ENCODE data around the gene KIN. TPM values are rescaled to one million over a fixed set of nuclear protein-coding genes. Genes with fewer than 3 reads are reported as not detected.

The KIN gene
- total RNA-seq, 2 donors from 2014 or later, result 16.3 to 16.7 TPM

DNA sequence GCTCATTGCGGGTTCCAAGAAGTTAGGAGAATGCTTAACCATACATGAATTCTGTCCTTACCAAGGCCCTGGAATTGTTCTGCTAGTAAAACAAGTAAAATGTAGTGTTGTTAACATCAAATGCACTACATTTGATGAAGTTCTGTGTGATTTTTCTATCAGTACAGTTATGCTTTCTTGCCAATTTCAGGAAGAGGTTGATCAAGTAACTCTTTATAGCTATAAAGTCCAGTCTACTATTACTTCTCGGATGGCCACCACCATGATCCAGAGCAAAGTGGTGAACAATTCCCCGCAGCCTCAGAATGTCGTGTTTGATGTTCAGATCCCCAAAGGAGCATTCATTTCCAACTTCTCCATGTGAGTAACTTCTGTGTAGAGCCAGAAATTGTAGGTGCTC lies 79.0 kb downstream of the KIN start:
- ATAC-seq (replicated peaks in 1 of 2), result no peak

DNA sequence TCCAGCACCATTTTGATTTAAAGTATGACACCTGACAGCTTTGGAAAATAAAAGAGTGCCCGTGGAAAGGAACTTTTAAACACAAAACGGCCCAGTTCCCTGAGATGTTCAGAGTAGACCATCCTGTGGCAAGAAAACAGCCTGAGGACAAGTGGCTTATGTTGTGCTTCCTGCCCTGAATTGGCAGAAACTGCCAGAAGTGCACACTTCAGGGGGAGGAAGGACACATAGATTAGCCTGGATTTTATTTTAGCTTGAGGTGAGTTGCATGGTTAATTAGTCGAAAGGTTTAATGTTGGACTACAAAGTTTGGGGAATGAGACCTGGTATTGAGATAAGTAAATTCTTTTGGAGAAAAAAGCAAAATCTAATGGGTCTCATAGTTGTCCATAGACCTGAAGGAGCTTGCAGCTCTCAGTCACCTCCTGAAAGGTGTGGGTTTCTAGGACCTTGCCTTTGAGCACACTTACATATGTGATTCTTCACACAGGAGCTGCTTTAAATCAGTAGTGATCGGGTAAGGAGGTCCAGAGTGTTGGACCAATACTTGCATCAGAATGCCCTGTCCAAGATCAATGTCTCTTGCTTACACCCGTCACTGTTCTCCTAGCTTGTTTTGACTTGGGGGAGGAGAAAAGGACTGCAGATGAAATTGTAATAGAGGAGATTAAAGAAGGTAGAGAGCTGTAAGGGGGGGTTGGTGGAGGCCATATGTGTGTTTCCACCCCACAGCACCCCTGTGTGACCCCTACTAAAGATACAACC lies 79.8 kb downstream of the KIN start:
- ATAC-seq (replicated peaks in 1 of 2), result no peak
- Mint-ChIP-seq H3K27me3 (ENCODE audit: low read depth) (peaks cover 36% of the 10 kb centered on the region), H3K4me3 (no peak overlapping the region), H3K9me3 (no peaks in the 10 kb centered on the region), H3K36me3 (ENCODE audit: insufficient read depth in 2 of 2) (no peaks in the 10 kb centered on the region), H3K27ac (no peak overlapping the region), H3K4me1 (ENCODE audit: low read depth) (peaks cover 5% of the 10 kb centered on the region)
- DNase-seq, result no peak

More for the DNA sequence above, 79.0 kb downstream of the KIN start:
- no peaks in the 10 kb centered on the region for H3K9me3 Mint-ChIP-seq
- H3K4me3 Mint-ChIP-seq, result no peak overlapping the region
- H3K27me3 Mint-ChIP-seq (ENCODE audit: low read depth), result peaks cover 31% of the 10 kb centered on the region
- no peak for DNase-seq
- peaks cover 5% of the 10 kb centered on the region for H3K4me1 Mint-ChIP-seq (ENCODE audit: low read depth)
- H3K36me3 Mint-ChIP-seq (ENCODE audit: insufficient read depth in 2 of 2), result no peaks in the 10 kb centered on the region
- H3K27ac Mint-ChIP-seq, result no peak overlapping the region

DNA sequence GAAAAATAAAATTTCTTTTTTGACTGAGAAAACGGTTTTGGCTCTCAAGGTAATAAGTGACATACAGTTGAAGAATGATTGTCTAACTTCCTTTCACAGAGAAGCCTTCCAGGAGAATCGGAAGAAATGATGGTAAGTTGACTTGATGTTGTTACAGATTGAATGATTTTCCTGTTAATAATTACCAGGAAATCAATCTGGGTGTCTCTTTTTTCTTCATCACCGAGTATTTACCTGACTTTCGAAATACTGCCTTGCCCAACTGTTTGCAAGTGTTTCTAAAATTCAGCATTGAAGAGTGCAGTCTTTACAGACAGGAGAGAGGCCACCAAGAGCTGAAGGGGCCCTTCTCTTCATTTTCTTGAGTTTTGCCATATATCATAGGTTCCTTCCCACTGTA lies 80.7 kb downstream of the KIN start:
- H3K27me3 Mint-ChIP-seq (ENCODE audit: low read depth), result peaks cover 41% of the 10 kb centered on the region
- ATAC-seq (replicated peaks in 1 of 2) (no peak), DNase-seq (no peak)
- peaks cover 5% of the 10 kb centered on the region for H3K4me1 Mint-ChIP-seq (ENCODE audit: low read depth)
- H3K4me3 Mint-ChIP-seq, result no peak overlapping the region
- H3K36me3 Mint-ChIP-seq (ENCODE audit: insufficient read depth in 2 of 2), result no peaks in the 10 kb centered on the region
- H3K9me3 Mint-ChIP-seq, result no peaks in the 10 kb centered on the region
- H3K27ac Mint-ChIP-seq, result no peak overlapping the region

DNA sequence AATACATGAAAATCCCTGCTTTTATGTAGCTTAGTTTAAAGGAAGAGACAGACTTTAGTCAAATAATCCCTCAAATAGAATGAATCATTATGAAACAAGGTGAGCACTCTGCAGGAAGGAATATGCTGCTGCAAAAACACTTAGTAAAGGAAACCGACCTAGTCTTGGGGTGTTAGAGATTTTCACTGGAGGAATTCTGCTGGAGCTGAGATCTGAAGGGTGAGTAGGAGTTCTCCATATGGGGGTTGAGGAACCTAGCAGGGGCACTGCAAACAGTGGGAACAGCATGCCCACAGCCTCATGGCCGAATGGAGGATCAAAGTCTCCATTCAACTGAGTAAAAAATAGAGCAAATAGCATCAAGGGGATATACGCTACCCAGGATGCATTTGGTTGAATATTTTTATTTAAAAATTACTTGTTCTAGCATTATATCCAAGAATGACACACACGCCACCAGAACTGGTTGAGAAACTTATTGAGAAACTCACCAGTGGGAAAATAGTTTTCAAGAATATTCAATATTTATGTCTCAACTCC lies 81.2 kb downstream of the KIN start:
- peaks cover 43% of the 10 kb centered on the region for H3K27me3 Mint-ChIP-seq (ENCODE audit: low read depth)
- ATAC-seq (replicated peaks in 1 of 2) (no peak), DNase-seq (no peak)
- no peaks in the 10 kb centered on the region for H3K9me3 Mint-ChIP-seq
- H3K4me1 Mint-ChIP-seq (ENCODE audit: low read depth), result peaks cover 5% of the 10 kb centered on the region
- no peaks in the 10 kb centered on the region for H3K36me3 Mint-ChIP-seq (ENCODE audit: insufficient read depth in 2 of 2)
- H3K4me3 Mint-ChIP-seq, result no peak overlapping the region
- H3K27ac Mint-ChIP-seq, result no peak overlapping the region

DNA sequence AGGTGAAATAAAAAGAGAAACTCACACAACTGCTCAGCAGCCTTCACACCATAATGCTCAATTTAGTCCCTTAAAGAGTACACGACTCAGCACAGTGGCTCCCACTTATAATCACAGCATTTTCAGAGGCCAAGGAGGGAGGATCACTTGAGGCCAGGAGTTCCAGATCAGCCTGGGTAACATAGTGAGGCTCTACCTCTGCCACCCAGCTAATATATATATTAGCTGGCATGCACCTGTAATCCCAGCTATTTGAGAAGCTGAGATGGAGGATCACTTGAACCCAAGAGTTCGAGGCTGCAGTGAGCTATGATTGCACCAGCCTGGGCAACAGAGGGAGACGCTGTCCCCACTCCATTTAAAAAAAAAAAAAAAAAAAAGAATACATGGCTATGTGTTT lies 82.5 kb downstream of the KIN start:
- Mint-ChIP-seq H3K4me1 (ENCODE audit: low read depth) (peaks cover 5% of the 10 kb centered on the region), H3K4me3 (no peak overlapping the region), H3K9me3 (no peaks in the 10 kb centered on the region), H3K27ac (no peak overlapping the region), H3K27me3 (ENCODE audit: low read depth) (peaks cover 38% of the 10 kb centered on the region), H3K36me3 (ENCODE audit: insufficient read depth in 2 of 2) (no peaks in the 10 kb centered on the region)
- ATAC-seq (replicated peaks in 1 of 2) (no peak), DNase-seq (no peak)

DNA sequence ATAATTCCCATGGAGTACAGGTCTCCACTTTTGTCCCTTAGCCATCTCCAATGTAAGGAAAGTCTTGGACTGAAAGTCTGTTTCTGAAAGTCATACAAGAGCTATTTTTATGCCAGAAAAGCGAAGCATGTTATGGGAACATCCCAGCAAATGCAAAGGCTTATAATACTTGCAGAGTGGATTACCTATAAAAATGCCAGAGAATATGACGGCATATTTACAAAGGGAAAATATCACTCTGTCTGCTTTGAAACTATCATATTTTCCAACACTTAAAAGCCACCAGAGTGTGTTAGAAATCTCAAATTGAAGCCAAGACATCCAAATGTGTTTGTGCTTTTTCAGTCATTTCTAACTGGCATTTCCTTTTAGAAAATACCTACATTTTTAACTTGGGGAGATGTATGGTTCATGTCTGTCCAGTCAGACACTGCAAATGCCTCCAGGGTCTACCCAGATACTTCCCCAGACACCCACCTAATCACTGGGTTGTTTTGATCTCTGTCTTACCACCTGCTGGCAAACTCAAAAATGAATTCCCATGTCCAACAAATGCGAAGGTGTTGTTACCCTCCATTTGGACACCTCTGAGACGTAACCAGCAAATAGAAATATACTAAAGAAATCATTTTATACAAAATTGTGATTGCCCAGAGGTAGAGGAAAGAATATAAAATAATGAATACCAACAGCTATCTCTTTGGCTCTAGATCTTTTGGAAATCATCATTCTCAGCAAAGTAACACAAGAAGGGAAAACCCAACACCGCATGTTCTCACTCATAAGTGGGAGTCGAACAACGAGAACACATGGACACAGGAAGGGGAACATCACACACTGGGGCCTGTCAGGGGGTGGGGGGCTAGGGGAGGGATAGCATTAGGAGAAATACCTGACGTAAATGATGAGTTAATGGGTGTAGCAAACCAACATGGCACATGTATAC lies 83.4 kb downstream of the KIN start:
- no peak for ATAC-seq (replicated peaks in 1 of 2)
- Mint-ChIP-seq H3K4me3 (no peak overlapping the region), H3K9me3 (no peaks in the 10 kb centered on the region), H3K4me1 (ENCODE audit: low read depth) (peaks cover 5% of the 10 kb centered on the region), H3K27ac (no peak overlapping the region), H3K27me3 (ENCODE audit: low read depth) (peaks cover 46% of the 10 kb centered on the region), H3K36me3 (ENCODE audit: insufficient read depth in 2 of 2) (no peaks in the 10 kb centered on the region)
- no peak for DNase-seq

DNA sequence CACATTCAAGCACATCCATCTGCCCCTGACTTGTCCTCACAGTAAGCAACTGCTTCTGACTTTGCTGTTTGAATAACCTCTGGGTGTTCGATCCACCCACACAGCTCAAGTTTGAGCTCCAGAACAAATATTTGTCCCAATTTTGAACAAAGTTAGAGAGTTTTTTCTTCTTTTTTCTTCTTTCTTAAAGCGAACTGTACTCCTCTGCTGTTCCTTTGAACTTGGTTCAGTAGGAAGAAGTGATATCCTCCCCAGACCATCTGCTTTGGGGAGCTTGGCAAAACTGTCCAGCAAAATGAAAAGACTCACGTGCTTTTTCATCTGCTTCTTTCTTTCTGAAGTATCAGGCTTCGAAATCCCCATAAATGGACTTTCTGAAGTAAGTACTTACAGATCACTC lies 84.7 kb downstream of the KIN start, which contains the start of gene ITIH2:
Gene ITIH2, plus strand, starts transcription at position 177 of the 400 bp plus-strand sequence. Its CDS starts 119 bp downstream, at position 296.
- DNase-seq, result no peak
- Mint-ChIP-seq H3K9me3 (no peaks in the 10 kb centered on the region), H3K4me3 (no peak within 1 kb of the TSS), H3K4me1 (ENCODE audit: low read depth) (peaks cover 5% of the 10 kb centered on the region), H3K27me3 (ENCODE audit: low read depth) (peaks cover 48% of the 10 kb centered on the region), H3K27ac (no peak within 1 kb of the TSS), H3K36me3 (ENCODE audit: insufficient read depth in 2 of 2) (no peaks in the 10 kb centered on the region)
- ATAC-seq (replicated peaks in 1 of 2), result no peak

DNA sequence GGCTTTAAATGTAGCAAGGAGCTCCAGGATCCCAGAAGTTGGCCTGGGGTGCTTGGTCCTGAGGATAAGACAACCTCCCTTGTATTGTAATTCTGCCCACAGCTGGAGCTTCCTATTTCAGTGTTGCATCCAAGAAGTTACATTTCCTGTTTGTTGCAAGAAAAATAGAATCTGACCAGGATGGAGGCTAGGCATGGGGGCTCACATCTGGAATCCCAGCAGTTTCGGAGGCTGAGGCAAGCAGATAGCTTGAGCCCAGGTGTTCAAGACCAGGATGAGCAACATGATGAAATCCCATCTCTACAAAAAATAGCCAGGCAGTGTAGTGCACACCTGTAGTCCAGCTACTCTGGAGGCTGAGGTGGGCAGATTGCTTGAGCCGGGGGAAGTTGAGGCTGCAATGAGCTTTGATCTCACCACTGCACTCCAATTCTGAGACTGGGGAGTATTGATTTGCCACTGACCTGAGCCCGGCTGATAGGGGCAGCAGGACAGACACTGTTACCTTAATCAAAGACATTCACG lies 85.4 kb downstream of the KIN start:
- Mint-ChIP-seq H3K36me3 (ENCODE audit: insufficient read depth in 2 of 2) (no peaks in the 10 kb centered on the region), H3K27ac (no peak overlapping the region), H3K4me1 (ENCODE audit: low read depth) (peaks cover 5% of the 10 kb centered on the region), H3K9me3 (no peaks in the 10 kb centered on the region), H3K27me3 (ENCODE audit: low read depth) (peaks cover 44% of the 10 kb centered on the region), H3K4me3 (no peak overlapping the region)
- no peak for ATAC-seq (replicated peaks in 1 of 2)
- DNase-seq, result no peak

DNA sequence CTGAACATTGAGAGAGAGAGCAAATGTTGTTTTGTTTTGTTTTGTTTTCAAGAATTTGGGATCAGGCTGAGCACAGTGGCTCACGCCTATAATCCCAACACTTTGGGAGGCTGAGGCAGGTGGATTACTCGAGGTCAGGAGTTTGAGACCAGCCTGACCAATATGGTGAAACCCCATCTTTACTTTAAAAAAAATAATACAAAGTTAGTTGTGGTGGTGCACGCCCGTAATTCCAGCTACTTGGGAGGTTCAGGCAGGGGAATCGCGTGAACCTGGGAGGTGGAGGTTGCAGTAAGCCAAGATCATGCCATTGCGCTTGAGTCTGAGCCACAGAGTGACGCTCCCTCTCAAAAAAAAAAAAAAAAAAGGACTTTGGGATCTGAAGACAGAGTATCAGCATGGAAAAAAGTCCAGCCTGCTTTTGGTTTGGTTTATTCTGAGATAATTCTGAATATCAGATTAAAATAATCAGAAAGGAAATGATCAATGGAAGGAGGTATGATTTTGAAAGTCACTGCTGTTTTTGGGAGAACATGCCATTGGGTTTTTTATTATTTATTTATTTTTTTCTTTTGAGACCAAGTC lies 86.5 kb downstream of the KIN start:
- H3K9me3 Mint-ChIP-seq, result no peaks in the 10 kb centered on the region
- no peak overlapping the region for H3K4me3 Mint-ChIP-seq
- peaks cover 37% of the 10 kb centered on the region for H3K27me3 Mint-ChIP-seq (ENCODE audit: low read depth)
- DNase-seq, result no peak
- no peak for ATAC-seq (replicated peaks in 1 of 2)
- H3K4me1 Mint-ChIP-seq (ENCODE audit: low read depth), result no peaks in the 10 kb centered on the region
- H3K36me3 Mint-ChIP-seq (ENCODE audit: insufficient read depth in 2 of 2), result no peaks in the 10 kb centered on the region
- no peak overlapping the region for H3K27ac Mint-ChIP-seq

Other genes with a start within 250 kb of the KIN start
- gene ITIH5, start 121.0 kb downstream of the KIN start, total RNA-seq, result not detected
- gene ITIH2, start 84.7 kb downstream of the KIN start, total RNA-seq, result not detected
- 100 to 1,000 TPM; 241 to 287 TPM for gene ATP5F1C, start 184 bp upstream of the KIN start, total RNA-seq
- 10 to 100 TPM; 16.5 to 19.3 TPM for gene TAF3, start 30.5 kb upstream of the KIN start, total RNA-seq